ENCODE measurements around the gene CLDN34. TPM values are rescaled to one million over a fixed set of nuclear protein-coding genes. Genes with fewer than 3 reads are reported as not detected.
A peak's percentile ranks its signal among the peaks of the same experiment; 100 is the strongest.

CLDN34 gene
- total RNA-seq, 1 experiment from 2014 or later = not detected

DNA sequence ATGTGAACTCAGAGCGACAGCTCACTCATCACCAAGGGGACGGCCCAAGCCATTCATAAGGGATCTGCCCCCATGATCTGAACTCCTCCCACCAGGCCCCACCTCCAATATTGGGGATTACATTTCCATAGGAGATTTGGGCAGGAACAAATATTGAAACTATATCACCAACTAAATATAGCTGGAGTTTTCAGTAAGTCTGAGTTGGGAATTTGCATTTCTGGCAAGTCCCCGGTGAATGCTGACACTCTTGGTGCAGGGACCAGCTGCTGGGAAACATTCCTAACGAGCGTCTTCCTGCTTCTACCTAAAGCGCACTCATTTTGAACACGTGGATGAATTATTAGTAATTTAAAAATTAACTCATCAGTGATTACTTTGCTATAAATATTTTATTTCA is 13.2 kb downstream of the CLDN34 start:
- DNase-seq (ENCODE audit: low read depth) = no peak

DNA sequence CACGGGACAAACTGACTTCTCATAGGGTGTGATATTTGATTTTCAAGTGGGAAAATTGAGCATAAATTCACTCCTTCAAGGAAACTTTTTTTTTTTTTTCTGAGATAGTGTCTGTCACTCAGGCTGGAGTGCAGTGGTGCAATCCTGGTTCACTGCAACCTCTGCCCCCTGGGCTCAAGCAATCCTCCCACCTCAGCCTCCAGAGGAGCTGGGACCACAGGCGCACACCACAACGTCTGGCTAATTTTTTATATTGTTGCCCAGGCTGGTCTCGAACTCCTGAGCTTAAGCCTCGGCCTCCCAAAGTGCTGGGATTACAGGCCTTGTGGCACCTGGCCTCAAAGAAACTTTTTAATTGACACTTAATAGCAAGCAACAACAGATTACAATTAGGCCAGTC is 13.8 kb downstream of the CLDN34 start:
- DNase-seq (ENCODE audit: low read depth) = no peak

DNA sequence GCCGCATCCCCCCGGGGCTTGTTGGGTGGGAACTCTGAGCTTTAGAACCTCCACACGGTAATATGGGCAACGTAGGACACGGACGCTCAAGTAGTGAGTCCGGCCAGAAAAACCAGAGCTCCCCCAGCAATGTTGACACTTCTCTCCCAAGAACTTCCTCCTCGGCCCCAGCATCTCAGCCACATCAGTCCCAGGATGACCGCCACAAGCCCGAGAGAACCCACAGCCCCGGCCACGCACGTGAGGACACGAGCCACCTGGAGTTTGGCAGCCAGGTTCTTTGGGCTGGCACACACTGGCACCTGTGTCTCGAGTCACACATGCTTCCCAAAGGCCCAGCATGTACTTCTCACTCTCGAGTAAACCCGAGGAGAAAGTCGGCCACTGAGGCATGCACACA is 16.3 kb downstream of the CLDN34 start:
- DNase-seq (ENCODE audit: low read depth) = no peak

DNA sequence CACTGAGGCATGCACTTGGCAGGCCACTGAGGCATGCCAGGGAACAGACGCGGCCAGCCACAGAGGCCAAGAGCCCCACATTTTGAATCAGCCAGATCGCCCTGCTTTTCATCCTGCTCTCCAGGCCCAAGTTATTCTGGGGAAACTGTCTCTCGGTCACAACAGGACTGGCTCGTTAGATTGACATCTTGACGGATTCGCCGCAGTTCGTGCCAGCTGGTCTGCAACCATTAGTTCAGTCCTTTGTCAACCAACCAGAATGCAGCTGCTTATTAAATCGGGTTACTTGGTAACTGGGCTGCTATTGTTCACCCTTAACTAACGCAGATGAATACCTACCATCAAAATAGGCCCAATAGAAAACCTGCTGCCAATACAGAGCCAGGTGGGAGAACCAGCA is 16.7 kb downstream of the CLDN34 start:
- DNase-seq (ENCODE audit: low read depth) = no peak

DNA sequence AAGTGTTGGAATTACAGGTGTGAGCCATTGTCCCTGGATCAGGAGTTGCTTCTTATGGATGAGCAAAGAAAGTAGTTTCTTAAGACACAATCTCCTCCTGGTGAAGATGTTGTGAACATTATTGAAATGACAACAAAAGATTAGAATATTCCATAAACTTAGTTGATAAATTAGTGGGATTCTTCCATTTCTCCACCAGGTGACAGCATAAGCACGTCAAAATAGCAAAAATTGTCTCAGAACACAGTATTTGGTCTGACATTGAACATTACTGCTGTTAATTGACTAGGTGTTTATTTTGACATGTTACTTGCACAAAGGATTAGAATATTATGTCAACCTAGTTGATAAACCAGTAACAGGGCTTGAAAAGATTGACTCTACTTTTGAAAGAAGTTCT is 21.6 kb downstream of the CLDN34 start:
- DNase-seq (ENCODE audit: low read depth) = no peak

DNA sequence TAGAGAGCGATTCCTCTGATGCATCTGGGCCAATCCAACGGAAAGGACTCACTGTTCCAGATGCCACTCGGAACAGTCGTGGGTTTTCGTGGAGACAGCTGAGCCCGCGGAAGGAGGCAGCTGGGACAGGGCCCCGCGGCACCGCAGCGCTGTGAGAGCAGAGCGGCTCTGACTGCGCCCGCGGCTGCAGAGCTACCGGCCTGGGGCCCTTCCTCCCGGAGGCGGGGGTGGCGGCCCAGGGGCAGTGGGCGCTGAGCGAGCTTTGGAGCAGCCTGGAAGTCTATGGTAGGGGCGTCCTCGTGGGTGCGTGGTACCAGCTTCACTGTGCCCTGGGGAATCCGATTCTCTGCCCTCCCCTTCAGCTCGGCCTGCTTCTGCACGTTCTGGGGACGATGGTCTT is 24.9 kb downstream of the CLDN34 start:
- DNase-seq (ENCODE audit: low read depth) = no peak

DNA sequence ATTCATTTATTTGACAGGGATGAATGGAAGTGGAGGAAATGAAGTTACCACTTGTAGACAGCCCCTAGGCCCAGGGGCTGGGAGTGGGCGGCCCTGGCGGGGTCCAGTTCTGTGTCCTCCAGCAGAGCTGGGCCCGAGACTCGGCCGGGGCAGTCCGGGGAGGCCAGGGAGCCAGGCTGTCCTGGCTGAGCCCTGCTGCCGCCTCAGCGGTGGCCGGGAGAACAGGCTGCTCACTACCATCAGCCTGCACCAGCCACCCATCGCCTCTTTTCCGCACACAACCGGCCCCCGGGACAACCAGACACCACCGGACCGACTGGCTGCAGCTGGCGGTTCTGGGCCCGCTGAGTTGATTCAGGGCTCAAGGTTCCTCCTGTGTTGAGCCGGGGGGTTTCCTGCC is 25.6 kb downstream of the CLDN34 start:
- DNase-seq (ENCODE audit: low read depth) = no peak

DNA sequence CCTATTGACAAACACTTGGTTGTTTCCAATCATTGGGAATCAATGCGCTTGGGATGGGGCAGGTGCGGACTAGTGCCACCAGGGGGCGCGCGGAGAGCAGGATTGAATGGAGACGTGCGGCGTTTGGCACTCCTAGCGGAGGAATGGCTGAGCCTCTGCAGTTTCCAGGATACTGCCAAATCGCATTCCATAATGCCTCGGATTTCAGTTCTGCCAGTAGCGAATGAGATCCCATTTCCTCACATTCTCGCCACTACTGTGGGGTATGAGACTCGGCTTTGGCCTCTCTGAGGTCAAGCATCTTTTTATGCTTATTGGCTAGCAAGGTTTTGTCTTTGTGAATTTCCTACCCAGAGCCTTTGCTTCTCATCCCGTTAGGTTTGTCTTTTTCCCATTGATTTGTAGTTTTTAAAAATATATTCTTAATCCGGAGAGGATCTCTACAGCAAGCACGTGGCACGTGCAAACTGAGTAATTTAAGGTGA is 28.7 kb downstream of the CLDN34 start:
- DNase-seq (ENCODE audit: low read depth) = peak; percentile 59

DNA sequence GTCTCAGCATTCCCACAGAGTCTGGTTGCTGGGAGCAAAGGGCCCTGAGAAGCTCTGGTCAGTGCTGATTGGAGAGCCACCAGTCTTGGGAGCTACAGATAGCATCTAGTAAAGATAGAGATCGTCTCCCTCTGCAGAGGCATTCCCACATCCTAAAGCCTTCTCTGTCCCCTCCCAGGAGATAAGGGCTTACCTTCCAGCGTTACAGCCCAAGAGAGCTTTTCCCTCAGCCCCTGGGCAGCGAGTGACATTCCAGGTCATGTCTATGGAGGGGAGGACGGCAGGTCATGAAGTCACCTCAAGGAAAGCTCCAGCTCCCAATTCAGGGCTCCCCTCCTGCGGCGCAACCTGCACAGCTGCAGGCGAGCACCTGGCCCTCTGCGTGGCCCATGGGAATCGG is 29.9 kb downstream of the CLDN34 start:
- no peak for DNase-seq (ENCODE audit: low read depth)

DNA sequence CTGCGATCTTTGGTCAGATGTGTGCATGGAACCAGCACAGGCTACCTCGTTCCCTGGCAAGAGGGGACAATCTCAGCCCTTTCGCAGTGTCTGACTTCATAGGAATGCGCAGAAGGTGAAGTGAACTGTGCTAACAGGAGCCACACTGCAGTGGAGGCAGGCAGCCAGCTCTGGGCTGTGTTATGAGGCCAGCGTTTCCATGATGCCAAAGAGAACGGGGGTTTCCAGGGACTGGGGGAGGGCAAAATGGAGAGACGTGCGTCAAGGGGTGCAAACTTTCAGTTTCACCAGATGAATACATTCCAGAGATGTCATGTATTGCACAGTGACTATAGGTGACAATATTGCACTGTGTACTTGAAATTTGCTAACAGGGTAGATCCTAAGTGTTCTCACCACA is 30.4 kb downstream of the CLDN34 start:
- no peak for DNase-seq (ENCODE audit: low read depth)

DNA sequence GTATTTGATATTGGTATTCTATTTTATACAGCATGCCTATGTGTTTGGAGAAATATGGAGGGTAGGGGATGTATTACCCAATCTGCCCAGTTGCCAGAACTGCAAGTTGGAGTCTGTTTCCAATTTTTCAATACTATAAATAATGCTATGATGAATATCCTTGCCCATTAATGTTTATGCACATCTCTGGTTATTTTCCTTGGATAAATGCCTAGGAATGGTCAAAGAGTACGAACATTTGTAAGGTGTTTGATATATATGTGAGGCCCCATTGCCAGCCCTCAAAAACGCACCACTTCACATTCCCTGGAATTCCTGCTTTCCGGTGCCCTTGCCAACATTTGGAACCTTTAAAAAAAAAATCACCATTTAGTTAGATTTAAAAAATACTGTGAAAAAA is 34.3 kb downstream of the CLDN34 start:
- DNase-seq (ENCODE audit: low read depth) = no peak

DNA sequence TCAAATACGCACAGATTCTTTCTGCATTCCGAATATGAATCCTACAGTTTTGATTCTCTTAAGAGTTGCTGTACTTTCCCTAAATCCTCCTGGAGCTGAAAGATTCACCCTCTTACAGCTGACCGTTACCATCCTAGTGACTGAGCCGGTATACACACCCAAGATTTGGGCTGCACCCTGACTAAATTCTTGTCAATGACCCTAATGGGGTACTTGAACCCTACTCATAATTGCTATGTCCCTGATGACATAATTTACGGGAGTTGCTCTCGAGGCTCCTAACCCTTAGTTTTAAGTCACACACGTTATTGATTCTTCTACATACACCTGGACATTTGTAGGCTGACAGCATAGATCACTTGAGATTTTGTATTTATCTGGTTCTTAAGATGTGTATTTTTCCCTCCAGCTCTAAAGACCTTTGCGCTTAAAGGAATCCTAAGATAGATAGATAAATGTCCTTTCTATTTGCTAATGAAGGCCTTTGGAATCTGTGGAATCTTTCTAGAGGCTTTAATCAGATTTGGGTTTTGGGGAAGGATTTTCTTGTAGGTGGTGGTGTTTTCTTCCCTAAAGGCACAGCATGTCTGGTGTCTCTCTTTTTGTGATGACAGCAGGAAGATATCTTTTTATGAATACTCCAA is 37.8 kb downstream of the CLDN34 start:
- no peak for DNase-seq (ENCODE audit: low read depth)

DNA sequence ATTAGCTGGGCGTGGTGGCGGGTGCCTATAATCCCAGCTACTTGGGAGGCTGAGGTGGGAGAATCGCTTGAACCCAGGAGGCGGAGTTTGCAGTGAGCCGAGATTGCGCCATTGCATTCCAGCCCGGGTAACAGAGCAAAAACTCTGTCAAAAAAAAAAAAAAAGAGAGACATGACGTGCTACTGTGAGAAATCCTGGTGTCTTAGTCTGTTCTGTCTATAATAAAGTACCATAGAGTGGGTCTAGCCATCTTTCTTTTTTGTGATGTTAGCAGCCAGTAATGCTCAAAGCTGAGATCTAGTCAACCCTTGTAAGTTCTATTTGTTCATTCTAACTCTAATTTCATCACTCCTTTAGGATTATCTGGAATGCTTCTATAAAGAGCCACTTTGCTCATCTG is 38.9 kb downstream of the CLDN34 start:
- no peak for DNase-seq (ENCODE audit: low read depth)

DNA sequence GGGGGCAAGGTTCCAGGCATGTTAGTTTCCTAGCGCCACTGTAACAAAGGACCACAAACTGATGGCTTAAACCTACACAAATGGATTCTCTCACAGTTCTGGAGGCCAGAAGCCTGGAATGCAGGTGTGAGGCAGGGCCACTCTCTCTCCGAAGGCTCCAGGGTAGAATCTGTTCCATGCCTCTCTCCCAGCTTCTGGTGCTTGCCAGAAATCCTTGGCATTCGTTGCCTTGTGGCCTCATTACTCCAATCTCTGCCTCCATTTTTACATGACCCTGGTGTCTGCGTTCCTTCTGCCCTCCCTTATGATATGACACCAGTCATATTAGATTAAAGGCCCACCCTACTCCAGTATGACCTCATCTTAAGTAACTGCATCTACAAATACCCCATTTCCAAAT is 39.6 kb downstream of the CLDN34 start:
- no peak for DNase-seq (ENCODE audit: low read depth)

DNA sequence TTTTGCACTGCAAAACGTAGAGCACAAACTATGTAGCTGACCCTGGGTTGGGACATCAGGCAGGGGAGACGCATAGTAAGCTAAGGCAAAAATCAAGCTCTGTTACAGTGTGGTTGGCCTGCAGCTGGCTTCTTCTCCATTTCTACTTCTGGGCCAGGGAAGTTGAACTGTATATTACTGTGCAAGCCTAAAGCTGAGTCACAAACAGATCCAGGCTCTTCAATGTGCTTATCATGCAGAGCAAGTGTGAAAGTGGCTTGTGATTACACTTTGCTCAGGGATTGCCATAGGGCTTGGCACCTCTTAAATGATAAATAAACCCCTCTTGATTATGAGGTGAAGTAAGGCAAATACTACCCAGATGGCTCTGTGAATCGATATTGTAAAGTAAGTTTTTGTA is 40.5 kb downstream of the CLDN34 start:
- DNase-seq (ENCODE audit: low read depth) = no peak

DNA sequence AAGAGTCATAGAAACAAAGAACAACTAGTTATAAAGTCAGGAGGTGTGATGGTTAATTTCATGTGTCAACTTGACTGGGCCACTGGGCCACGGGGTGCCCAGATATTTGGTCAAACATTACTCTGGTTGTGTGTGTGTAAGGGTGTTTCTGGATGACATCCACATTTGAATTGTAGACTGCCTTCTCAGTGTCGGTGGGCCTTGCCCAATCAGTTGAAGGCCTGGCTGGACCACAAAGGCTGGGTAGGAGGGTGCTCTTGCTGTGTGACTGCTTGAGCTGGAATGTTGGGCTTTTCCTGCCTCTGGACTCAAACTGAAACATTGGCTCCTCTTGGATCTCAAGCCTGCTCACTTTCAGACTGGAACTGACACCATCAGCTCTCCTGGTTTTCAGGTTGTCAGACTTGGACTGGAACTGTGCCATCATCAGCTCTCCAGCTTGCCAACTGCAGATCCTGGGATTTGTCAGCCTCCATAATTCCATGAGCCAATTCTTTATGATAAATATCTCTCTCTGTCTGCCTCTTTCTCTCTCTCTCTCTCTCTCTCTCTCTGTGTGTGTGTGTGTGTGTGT is 41.4 kb downstream of the CLDN34 start:
- no peak for DNase-seq (ENCODE audit: low read depth)

DNA sequence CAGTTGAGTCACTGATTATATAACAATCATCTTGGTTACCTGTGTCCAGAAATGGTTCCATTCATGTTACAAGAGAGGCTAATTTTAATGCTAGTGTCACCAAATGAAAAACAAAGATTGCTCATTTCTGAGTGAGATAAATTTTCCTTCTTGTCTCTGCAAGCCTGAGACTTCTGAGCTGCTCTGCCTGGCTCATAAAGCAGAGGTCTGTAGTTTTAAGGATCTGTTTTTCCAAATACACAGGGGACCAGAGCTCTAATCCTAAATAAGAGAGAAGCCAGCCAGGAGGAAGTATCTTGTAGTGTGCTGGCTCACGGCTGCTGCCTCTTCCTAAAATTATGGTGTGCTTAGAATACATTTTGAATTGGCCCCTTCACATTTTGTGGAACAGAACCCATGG is 42.6 kb downstream of the CLDN34 start:
- no peak for DNase-seq (ENCODE audit: low read depth)

DNA sequence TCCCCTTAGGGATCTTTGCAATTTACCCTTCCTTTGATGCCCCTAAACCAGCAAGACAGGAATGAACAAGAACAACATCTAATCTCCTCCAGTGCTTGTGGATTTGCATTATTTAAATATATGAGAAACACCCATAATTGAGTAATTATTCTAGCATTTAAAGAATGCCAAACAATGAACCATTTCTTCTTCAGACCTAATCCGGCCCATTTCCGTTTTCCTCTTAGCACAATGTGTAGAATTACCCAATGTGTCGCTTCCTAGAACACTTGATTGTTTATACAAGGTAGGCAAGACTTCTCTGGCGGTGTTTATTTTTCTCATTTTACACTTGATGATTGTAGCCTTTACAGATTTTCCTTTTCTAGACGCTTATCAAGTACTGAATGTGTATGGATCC is 43.5 kb downstream of the CLDN34 start:
- no peak for DNase-seq (ENCODE audit: low read depth)

DNA sequence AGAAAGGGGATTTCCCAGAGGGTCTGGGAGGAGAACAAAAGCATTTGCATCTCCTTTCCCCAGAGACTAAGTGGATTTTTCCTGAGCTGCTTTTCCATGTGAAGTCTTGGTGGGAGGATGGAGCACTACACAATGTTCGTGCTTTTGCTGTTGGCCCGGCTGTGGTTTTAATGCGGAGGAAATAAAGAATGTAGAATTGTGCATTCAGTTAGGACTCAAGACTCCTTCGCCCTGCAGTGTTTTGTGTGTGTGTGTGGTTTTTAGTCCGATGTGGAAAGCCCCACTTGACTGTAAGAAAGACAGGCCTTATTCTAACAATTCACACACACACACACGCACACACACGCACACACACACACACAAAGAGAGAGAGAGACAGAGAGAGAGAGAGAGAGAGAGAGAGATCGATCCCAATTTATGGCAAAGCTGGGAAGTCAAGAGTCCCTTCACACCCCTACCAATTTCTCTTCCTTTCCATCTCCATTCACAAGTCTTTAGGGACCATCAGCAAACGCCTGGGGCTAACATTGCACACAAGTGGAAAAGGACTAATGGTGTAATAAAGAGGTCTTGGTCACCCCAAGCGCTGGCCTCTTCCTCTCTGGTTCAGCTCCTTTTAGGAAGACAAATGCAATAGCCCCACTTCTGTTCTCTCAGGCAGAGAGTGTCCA is 44.2 kb downstream of the CLDN34 start:
- no peak for DNase-seq (ENCODE audit: low read depth)

DNA sequence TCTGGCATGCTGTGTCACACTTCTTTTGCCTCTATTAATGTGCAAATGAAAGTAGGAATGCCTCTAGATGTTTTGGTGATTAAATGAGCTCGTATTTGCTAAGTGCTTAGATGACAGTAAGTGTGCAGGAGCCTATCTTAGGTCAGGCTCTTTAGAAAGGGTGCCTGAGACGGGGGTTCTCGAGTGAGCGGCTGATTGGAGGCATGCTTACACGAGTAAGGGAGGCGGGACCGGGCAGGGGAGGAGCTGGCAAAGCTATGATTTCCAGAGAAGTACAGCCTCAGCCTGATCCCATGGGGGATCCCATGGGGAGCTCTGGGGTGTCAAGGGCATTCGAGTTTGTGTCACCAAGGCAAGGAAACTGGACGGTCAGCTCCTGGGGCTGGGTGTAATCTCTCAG is 44.8 kb downstream of the CLDN34 start:
- DNase-seq (ENCODE audit: low read depth) = no peak

DNA sequence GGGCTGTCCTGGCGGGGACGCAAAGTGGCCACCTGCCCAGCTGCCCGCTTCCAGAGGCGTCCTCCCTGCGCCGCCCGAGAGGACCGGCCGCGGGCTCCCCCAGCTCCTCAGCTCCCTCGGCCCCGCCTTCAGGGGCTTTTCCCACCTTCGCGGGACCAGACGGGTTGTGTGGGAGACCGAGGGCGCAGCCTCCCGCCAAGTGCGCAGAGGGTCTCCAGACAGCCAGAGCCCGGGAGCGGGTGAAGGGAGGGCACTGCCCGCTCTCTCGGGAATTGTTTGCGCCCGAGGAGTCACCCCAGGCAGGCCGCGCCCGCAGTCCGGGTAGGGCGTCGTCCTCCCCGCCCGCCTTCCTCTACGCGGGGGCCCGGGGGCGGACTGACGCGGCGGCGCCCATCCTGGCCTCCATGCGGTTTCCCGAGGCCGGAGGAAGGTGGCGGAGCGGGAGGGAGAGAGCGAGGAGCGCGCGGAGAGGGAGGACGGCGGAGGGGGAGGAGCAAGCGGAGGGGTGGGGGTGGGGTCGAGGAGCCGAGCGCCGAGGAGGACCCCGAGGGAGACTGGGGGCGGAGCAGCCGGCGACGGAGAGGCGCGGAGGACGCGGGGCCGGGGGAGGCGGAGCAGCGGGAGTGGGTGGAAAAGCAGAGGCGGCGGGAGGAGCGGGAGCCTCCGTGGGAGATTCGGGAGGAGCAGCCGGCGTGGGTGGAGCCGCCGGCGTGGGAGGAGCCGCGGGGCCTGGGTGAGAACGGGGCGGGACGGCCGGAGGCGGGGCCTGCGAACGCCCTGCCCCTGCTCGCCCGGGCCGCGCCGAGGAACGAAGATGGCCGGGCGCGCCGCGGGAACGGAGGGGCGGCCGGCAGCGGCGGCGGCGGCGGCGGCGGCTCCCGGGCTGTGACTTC is 47.5 kb downstream of the CLDN34 start:
- peak; percentile 73 for DNase-seq (ENCODE audit: low read depth)

DNA sequence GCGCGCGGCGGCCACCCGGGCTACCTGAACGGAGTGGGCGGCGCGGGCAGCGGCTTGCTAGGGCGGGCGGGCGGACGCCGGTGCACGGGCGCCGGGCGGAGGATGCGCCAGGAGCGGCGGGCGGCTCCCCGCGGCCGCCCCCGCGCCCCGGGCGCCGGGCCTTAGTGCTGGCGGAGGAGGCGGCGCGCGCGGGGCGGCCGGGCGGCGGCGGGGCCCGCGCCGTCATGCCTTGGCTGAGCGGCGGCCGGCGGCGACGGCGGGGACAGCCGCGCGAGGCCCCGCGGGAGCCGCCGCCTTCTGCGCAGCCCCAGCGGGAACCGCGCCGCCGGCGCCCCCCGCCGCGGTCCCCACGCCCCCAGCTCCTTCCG is 48.2 kb downstream of the CLDN34 start:
- DNase-seq (ENCODE audit: low read depth) = no peak
